Mucosa of descending colon (tissue), 3 donors: Measurements from ENCODE around the gene TTI1. TPM values are rescaled to one million over a fixed set of nuclear protein-coding genes. Genes with fewer than 3 reads are reported as not detected.
A peak's percentile ranks its signal among the peaks of the same experiment; 100 is the strongest.
"Not testable (repeated sequence)": the region's sequence is repeated elsewhere in the genome, so short reads cannot be mapped to it uniquely, and the experiment has no call there.

Experiments
- ATAC-seq: fragments of 200-7000 bp; cut with Tn5 transposase; one replicate; pipeline ENCODE4 v1.9.1; 2020; ENCODE audit warnings: mild to moderate bottlenecking, moderate library complexity
- DNase-seq, 3 donors: peaks; one replicate each; pipeline ENCODE4 v3.0.0-alpha.2; 2020
- H3K36me3 ChIP-seq: fragments of 200-600 bp; one replicate; pipeline ENCODE4 v1.8.0; 2021; ENCODE audit warnings: low read depth, mild to moderate bottlenecking
- H3K4me1 ChIP-seq: fragments of 200-600 bp; one replicate; pipeline ENCODE4 v1.8.0; 2021; ENCODE audit warnings: low read depth, mild to moderate bottlenecking
- H3K4me3 ChIP-seq: fragments of 200-600 bp; one replicate; pipeline ENCODE4 v1.8.0; 2021; ENCODE audit warnings: mild to moderate bottlenecking
- H3K9me3 ChIP-seq: fragments of 200-600 bp; one replicate; pipeline ENCODE4 v1.8.0; 2021; ENCODE audit warnings: mild to moderate bottlenecking
- CTCF ChIP-seq: fragments of 200-600 bp; IDR thresholded peaks from one replicate; pipeline ENCODE4 v1.8.0; 2022; ENCODE audit warnings: antibody characterized with exemption, mild to moderate bottlenecking
- intact Hi-C, 2 donors: fragments of 100-400 bp; cut with DNase I in 1 of 2; cut with micrococcal nuclease in 1 of 2; formaldehyde crosslinking; loops; one replicate each; pipeline versions ENCODE4 v1.11.0 to v1.11.1; 2022; cut with DNase I, micrococcal nuclease
- total RNA-seq, 3 donors: library from RNA; stranded (reverse); fragmentation: NEBNext Ultra II Directional in 2 of 3; extraction: Animal tissue kit (Norgen Biotek cat#: 25700) in 2 of 3; gene quantifications; one replicate each; pipeline versions ENCODE4 v1.2.1 to v1.2.4, GENCODE V29; 2021 to 2023
- donor health status: DM: no; HTN: no; CAD: no; lungs with moderate emphysema.
- donor health status: DM: no; HTN: no; CAD: no.
- donor health status: DM: no; HTN: yes; CAD: no.

TTI1 gene
- total RNA-seq, 3 donors from 2014 or later: 13.4 to 16.4 (median 14.0) TPM

GRCh38 chr20:38021087-38021772, 12.0 kb downstream of the TTI1 start:
- DNase-seq: no peak
- H3K9me3 ChIP-seq: peaks cover 9% of the 10 kb centered on the region
- no peak overlapping the region for H3K4me3 ChIP-seq
- TF ChIP-seq CTCF: no peak
- no peaks in the 10 kb centered on the region for H3K36me3 ChIP-seq
- ATAC-seq: peak; percentile 26
- intact Hi-C loops: no loop called here
- H3K4me1 ChIP-seq: peaks cover 4% of the 10 kb centered on the region

DNA sequence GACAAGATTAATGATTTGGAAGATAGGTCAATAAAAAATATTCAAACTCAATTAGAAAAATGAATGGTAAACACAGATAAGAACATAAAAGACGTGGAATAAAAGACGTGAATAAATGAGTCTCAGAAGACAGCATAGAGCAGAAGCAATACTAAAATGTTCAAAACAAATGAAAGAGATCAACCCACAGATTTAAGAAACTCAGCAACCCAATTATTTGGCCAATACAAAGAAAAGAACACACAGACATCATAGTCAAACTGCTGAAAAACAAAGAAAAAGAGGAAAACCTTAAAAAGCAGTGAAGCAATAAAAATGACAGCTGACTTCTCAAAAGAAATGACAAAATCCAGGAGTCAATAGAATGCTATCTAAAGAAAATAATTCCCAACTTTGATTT, 14.9 kb downstream of the TTI1 start:
- H3K9me3 ChIP-seq: peaks cover 9% of the 10 kb centered on the region
- peaks cover 4% of the 10 kb centered on the region for H3K4me1 ChIP-seq
- no peaks in the 10 kb centered on the region for H3K36me3 ChIP-seq
- intact Hi-C loops: no loop called here
- ATAC-seq: no peak
- DNase-seq: no peak
- TF ChIP-seq CTCF: no peak
- H3K4me3 ChIP-seq: no peak overlapping the region

DNA sequence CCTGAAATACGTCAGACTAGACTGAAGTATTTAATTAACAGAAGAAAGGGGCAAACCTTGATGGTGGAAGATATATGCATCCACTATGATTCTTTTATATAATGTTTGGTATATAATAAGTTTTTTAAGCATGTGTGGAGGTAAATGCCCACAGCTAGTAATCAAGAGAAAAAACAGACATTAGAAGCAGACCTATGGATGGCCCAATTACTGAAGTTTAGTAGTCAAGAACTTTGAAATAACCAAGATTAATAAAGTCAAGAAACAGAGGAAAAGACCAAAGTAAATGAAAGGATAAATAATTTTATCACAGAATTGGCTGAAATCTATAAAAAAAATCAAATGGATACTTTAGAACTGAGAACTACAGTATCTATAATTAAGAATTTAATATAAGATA, 15.3 kb downstream of the TTI1 start:
- DNase-seq: no peak
- peaks cover 9% of the 10 kb centered on the region for H3K9me3 ChIP-seq
- ATAC-seq: no peak
- intact Hi-C loops: no loop called here
- no peak for TF ChIP-seq CTCF
- H3K36me3 ChIP-seq: no peaks in the 10 kb centered on the region
- peaks cover 4% of the 10 kb centered on the region for H3K4me1 ChIP-seq
- H3K4me3 ChIP-seq: no peak overlapping the region

GRCh38 chr20:38013887-38014286, 19.4 kb downstream of the TTI1 start:
- DNase-seq (no peak), ATAC-seq (no peak)
- intact Hi-C loops: no loop called here
- no peak for TF ChIP-seq CTCF
- no peaks in the 10 kb centered on the region for H3K4me1 ChIP-seq
- no peak overlapping the region for H3K4me3 ChIP-seq
- H3K9me3 ChIP-seq: peaks cover 9% of the 10 kb centered on the region
- no peaks in the 10 kb centered on the region for H3K36me3 ChIP-seq

- Histone ChIP-seq H3K4me1 (no peaks in the 10 kb centered on the region), H3K9me3 (no peaks in the 10 kb centered on the region), H3K36me3 (no peaks in the 10 kb centered on the region), H3K4me3 (no peak overlapping the region)
- no peak for TF ChIP-seq CTCF
- no peak for DNase-seq
- ATAC-seq: no peak
- intact Hi-C loops: no loop called here
These were observed 20.9 kb downstream of the TTI1 start for GRCh38 chr20:38012332-38012731.

DNA sequence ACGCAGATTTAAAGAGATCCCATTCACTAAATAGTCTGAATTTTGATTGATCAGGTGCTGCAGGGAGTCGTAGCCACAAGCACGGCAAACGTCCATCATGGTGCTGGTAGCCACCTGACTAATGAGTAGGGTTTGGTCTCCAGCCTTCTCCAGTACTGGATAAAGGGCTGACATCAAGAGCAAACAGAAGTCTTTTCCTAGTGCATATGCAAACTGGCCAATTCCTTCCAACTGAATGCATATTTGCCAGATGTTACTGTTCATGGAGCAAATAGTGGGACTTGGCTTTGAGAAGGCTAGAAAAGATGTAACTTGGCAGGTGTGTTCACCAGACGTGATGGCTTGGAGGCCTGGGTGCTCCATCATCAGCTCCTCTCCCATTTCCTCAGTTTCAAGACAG, 21.6 kb downstream of the TTI1 start:
- intact Hi-C loops: no loop called here
- no peaks in the 10 kb centered on the region for H3K4me1 ChIP-seq
- H3K9me3 ChIP-seq: no peaks in the 10 kb centered on the region
- no peak overlapping the region for H3K4me3 ChIP-seq
- ATAC-seq (no peak), DNase-seq (no peak)
- H3K36me3 ChIP-seq: no peaks in the 10 kb centered on the region
- TF ChIP-seq CTCF: no peak

GRCh38 chr20:38009416-38009815, 23.8 kb downstream of the TTI1 start:
- H3K4me1 ChIP-seq, intact Hi-C loops, H3K36me3 ChIP-seq, DNase-seq, ATAC-seq, H3K9me3 ChIP-seq, H3K4me3 ChIP-seq: not testable (repeated sequence)
